GM23338 (cell line): ENCODE data around the gene ADAMTS13. TPM values are rescaled to one million over a fixed set of nuclear protein-coding genes. Genes with fewer than 3 reads are reported as not detected.

Source experiments
- ATAC-seq: fragments of 200-7000 bp; cut with Tn5 transposase; 3 replicates; pipeline ENCODE4 v1.9.1; 2020
- DNase-seq: peaks from one replicate; pipeline ENCODE4 v3.0.0-alpha.2; 2015; ENCODE audit warnings: low spot score
- H2AFZ ChIP-seq: fragments of 200-600 bp; sonication (generic); 2 replicates; pipeline ENCODE4 v1.8.0; 2016; ENCODE audit warnings: antibody characterized with exemption, mild to moderate bottlenecking, moderate library complexity
- H3F3A ChIP-seq: fragments of 200-600 bp; sonication (generic); replicated peaks from 2 replicates; pipeline ENCODE4 v1.8.0; 2017; ENCODE audit warnings: antibody characterized with exemption, mixed run types, low read depth
- H3K27ac ChIP-seq: fragments of 200-600 bp; sonication (generic); 2 replicates; pipeline ENCODE4 v1.6.1; 2016; ENCODE audit warnings: low read depth
- H3K27me3 ChIP-seq: fragments of 200-600 bp; sonication (generic); 2 replicates; pipeline ENCODE4 v1.8.0; 2016; ENCODE audit warnings: mild to moderate bottlenecking, mixed run types, moderate library complexity; ENCODE audit not compliant: insufficient read depth
- H3K36me3 ChIP-seq: fragments of 200-600 bp; sonication (generic); 2 replicates; pipeline ENCODE4 v1.8.0; 2016; ENCODE audit warnings: mild to moderate bottlenecking; ENCODE audit not compliant: insufficient read depth
- H3K4me1 ChIP-seq: fragments of 200-600 bp; sonication (generic); 2 replicates; pipeline ENCODE4 v1.8.0; 2016; ENCODE audit warnings: mild to moderate bottlenecking, moderate library complexity; ENCODE audit not compliant: insufficient read depth
- H3K4me2 ChIP-seq: fragments of 200-600 bp; sonication (generic); 2 replicates; pipeline ENCODE4 v1.7.1; 2017; ENCODE audit warnings: mixed run types
- H3K4me3 ChIP-seq: fragments of 200-600 bp; sonication (generic); 2 replicates; pipeline ENCODE4 v1.6.1; 2016; ENCODE audit warnings: mixed run types
- H3K79me2 ChIP-seq: fragments of 200-600 bp; sonication (generic); replicated peaks from 2 replicates; pipeline ENCODE4 v1.8.0; 2017; ENCODE audit warnings: mild to moderate bottlenecking; ENCODE audit not compliant: insufficient read depth
- H3K9me2 ChIP-seq: fragments of 200-600 bp; sonication (generic); 2 replicates; pipeline ENCODE4 v1.8.0; 2017; ENCODE audit not compliant: insufficient read depth
- H4K20me1 ChIP-seq: fragments of 200-600 bp; sonication (generic); replicated peaks from 2 replicates; pipeline ENCODE4 v1.8.0; 2017; ENCODE audit warnings: mild to moderate bottlenecking; ENCODE audit not compliant: insufficient read depth
- H3K27ac Mint-ChIP-seq: 2 replicates; pipeline ENCODE4 v1.8.0; 2020; ENCODE audit warnings: inconsistent platforms, mild to moderate bottlenecking, moderate library complexity, mixed read lengths
- H3K27me3 Mint-ChIP-seq: 3 replicates; pipeline ENCODE4 v1.8.0; 2022; ENCODE audit warnings: low read depth, mild to moderate bottlenecking, moderate library complexity, mixed read lengths, inconsistent platforms; ENCODE audit not compliant: insufficient read depth, poor library complexity
- H3K36me3 Mint-ChIP-seq: 3 replicates; pipeline ENCODE4 v1.8.0; 2021; ENCODE audit warnings: low read depth, mild to moderate bottlenecking, inconsistent platforms, moderate library complexity, mixed read lengths
- H3K4me1 Mint-ChIP-seq: 3 replicates; pipeline ENCODE4 v1.8.0; 2020; ENCODE audit warnings: mild to moderate bottlenecking, inconsistent platforms, mixed read lengths
- H3K4me3 Mint-ChIP-seq: 3 replicates; pipeline ENCODE4 v1.8.0; 2021; ENCODE audit warnings: moderate library complexity, mild to moderate bottlenecking, inconsistent platforms, mixed read lengths
- H3K9me3 Mint-ChIP-seq: 3 replicates; pipeline ENCODE4 v1.8.0; 2020; ENCODE audit warnings: moderate library complexity, mild to moderate bottlenecking, inconsistent platforms, mixed read lengths
- CREB1 ChIP-seq: fragments of 250-450 bp; sonication (Bioruptor Pico); IDR thresholded peaks from 2 replicates; pipeline ENCODE4 v1.5.0; 2020; ENCODE audit warnings: low read depth, mild to moderate bottlenecking, moderate library complexity
- EZH2phosphoT487 ChIP-seq: fragments of 200-600 bp; sonication (generic); IDR thresholded peaks from one replicate; pipeline ENCODE4 v1.8.1; 2018; ENCODE audit warnings: antibody characterized with exemption; ENCODE audit not compliant: unreplicated experiment
- JUNB ChIP-seq: IDR thresholded peaks from one replicate; pipeline ENCODE4 v1.6.1; 2016; ENCODE audit warnings: antibody characterized with exemption; ENCODE audit not compliant: unreplicated experiment
- POLR2AphosphoS5 ChIP-seq: IDR thresholded peaks from 2 replicates; pipeline ENCODE4 v1.6.1; 2016; ENCODE audit warnings: antibody characterized with exemption, low read depth
- STAT1 ChIP-seq: IDR thresholded peaks from one replicate; pipeline ENCODE4 v1.6.1; 2016; ENCODE audit warnings: antibody characterized with exemption; ENCODE audit not compliant: unreplicated experiment
- ZNF331 ChIP-seq: fragments of 250-450 bp; sonication (Bioruptor Pico); IDR thresholded peaks from 2 replicates; pipeline ENCODE4 v1.5.0; 2020; ENCODE audit warnings: low read depth, mild to moderate bottlenecking, moderate library complexity
- polyA plus RNA-seq: library from polyadenylated mRNA; unstranded; fragments of >200 nt; fragmentation: Nextera tagmentation; extraction: Ambion mirVana; gene quantifications from 2 replicates; pipeline ENCODE4 v1.2.1, GENCODE V29; 2016
- total RNA-seq: library from RNA; depleted of rRNA; stranded (reverse); fragments of >200 nt; shearing (Covaris generic); gene quantifications from 2 replicates; pipeline ENCODE4 v1.2.3, GENCODE V29; 2014
- TF ChIP-seq, protein P1 (sequence below): IDR thresholded peaks from one replicate; pipeline ENCODE4 v1.6.1; 2018; ENCODE audit warnings: antibody characterized with exemption; ENCODE audit not compliant: unreplicated experiment
- TF ChIP-seq, protein P2 (sequence below): IDR thresholded peaks from 2 replicates; pipeline ENCODE4 v1.6.1; 2016; ENCODE audit warnings: antibody characterized with exemption
- TF ChIP-seq, protein P3 (sequence below): fragments of 250-450 bp; sonication (Bioruptor Pico); IDR thresholded peaks from 2 replicates; pipeline ENCODE4 v1.5.0; 2020; ENCODE audit warnings: mild to moderate bottlenecking, moderate library complexity

ADAMTS13 gene
- total and polyA plus RNA-seq, 2 experiments from 2014 or later: 6.0 TPM

DNA sequence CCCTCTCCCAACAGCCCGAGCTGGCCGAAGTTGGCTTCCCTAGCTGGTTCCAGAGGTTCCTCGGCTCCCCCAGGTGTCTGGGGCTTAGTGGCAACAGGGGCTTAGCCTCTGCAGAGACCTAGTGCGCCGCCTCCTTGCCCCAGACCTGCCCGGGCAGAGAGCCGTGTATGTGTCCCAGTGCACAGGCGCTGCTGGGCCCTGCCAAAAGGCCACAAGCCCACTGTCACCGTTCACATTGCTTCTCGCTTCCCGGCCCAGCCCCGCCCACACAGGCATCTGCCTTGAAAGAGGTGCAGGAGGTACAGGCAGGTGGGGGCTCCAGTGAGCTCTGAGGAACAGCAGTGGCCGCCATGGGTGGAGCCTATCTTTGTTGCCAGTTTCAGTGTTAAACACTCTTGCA is 35.1 kb downstream of the ADAMTS13 start (continued):
- TF ChIP-seq, protein P1, sequence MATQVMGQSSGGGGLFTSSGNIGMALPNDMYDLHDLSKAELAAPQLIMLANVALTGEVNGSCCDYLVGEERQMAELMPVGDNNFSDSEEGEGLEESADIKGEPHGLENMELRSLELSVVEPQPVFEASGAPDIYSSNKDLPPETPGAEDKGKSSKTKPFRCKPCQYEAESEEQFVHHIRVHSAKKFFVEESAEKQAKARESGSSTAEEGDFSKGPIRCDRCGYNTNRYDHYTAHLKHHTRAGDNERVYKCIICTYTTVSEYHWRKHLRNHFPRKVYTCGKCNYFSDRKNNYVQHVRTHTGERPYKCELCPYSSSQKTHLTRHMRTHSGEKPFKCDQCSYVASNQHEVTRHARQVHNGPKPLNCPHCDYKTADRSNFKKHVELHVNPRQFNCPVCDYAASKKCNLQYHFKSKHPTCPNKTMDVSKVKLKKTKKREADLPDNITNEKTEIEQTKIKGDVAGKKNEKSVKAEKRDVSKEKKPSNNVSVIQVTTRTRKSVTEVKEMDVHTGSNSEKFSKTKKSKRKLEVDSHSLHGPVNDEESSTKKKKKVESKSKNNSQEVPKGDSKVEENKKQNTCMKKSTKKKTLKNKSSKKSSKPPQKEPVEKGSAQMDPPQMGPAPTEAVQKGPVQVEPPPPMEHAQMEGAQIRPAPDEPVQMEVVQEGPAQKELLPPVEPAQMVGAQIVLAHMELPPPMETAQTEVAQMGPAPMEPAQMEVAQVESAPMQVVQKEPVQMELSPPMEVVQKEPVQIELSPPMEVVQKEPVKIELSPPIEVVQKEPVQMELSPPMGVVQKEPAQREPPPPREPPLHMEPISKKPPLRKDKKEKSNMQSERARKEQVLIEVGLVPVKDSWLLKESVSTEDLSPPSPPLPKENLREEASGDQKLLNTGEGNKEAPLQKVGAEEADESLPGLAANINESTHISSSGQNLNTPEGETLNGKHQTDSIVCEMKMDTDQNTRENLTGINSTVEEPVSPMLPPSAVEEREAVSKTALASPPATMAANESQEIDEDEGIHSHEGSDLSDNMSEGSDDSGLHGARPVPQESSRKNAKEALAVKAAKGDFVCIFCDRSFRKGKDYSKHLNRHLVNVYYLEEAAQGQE: no peak
- TF ChIP-seq JUNB: no peak
- TF ChIP-seq, protein P2, sequence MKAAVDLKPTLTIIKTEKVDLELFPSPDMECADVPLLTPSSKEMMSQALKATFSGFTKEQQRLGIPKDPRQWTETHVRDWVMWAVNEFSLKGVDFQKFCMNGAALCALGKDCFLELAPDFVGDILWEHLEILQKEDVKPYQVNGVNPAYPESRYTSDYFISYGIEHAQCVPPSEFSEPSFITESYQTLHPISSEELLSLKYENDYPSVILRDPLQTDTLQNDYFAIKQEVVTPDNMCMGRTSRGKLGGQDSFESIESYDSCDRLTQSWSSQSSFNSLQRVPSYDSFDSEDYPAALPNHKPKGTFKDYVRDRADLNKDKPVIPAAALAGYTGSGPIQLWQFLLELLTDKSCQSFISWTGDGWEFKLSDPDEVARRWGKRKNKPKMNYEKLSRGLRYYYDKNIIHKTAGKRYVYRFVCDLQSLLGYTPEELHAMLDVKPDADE: no peak
- no peak for TF ChIP-seq ZNF331 (CRISPR knock-in tag)
- no peak for TF ChIP-seq CREB1 (CRISPR knock-in tag)

DNA sequence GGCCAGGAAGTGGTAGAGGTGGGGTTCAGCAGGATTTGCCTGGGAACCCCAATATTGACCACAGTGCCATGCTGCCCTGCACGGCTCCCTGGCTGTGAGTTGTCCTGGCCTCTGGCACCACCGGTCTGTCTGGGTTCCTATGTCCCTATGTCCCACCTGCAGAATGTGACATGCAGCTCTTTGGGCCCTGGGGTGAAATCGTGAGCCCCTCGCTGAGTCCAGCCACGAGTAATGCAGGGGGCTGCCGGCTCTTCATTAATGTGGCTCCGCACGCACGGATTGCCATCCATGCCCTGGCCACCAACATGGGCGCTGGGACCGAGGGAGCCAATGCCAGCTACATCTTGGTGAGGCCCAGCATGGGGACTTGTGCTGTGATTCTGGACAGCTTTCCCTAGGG is 35.6 kb downstream of the ADAMTS13 start:
- H4K20me1 ChIP-seq: no peaks in the 10 kb centered on the region
- H3K4me3 Mint-ChIP-seq: no peak overlapping the region
- no peaks in the 10 kb centered on the region for H3K9me2 ChIP-seq
- H3K79me2 ChIP-seq: peaks cover 13% of the 10 kb centered on the region; the same call in 1 of the 2 replicates
- no peaks in the 10 kb centered on the region for H3K36me3 ChIP-seq
- H3K27ac Mint-ChIP-seq: no peak overlapping the region
- no peaks in the 10 kb centered on the region for H3K36me3 Mint-ChIP-seq
- H2AFZ ChIP-seq: no peak overlapping the region
- H3K4me1 ChIP-seq: peaks cover 15% of the 10 kb centered on the region; the same call in 1 of the 2 replicates
- H3K4me3 ChIP-seq: no peak overlapping the region
- ATAC-seq (no peak), DNase-seq (no peak)
- no peak for TF ChIP-seq POLR2AphosphoS5
- TF ChIP-seq STAT1: no peak
- TF ChIP-seq, protein P3, sequence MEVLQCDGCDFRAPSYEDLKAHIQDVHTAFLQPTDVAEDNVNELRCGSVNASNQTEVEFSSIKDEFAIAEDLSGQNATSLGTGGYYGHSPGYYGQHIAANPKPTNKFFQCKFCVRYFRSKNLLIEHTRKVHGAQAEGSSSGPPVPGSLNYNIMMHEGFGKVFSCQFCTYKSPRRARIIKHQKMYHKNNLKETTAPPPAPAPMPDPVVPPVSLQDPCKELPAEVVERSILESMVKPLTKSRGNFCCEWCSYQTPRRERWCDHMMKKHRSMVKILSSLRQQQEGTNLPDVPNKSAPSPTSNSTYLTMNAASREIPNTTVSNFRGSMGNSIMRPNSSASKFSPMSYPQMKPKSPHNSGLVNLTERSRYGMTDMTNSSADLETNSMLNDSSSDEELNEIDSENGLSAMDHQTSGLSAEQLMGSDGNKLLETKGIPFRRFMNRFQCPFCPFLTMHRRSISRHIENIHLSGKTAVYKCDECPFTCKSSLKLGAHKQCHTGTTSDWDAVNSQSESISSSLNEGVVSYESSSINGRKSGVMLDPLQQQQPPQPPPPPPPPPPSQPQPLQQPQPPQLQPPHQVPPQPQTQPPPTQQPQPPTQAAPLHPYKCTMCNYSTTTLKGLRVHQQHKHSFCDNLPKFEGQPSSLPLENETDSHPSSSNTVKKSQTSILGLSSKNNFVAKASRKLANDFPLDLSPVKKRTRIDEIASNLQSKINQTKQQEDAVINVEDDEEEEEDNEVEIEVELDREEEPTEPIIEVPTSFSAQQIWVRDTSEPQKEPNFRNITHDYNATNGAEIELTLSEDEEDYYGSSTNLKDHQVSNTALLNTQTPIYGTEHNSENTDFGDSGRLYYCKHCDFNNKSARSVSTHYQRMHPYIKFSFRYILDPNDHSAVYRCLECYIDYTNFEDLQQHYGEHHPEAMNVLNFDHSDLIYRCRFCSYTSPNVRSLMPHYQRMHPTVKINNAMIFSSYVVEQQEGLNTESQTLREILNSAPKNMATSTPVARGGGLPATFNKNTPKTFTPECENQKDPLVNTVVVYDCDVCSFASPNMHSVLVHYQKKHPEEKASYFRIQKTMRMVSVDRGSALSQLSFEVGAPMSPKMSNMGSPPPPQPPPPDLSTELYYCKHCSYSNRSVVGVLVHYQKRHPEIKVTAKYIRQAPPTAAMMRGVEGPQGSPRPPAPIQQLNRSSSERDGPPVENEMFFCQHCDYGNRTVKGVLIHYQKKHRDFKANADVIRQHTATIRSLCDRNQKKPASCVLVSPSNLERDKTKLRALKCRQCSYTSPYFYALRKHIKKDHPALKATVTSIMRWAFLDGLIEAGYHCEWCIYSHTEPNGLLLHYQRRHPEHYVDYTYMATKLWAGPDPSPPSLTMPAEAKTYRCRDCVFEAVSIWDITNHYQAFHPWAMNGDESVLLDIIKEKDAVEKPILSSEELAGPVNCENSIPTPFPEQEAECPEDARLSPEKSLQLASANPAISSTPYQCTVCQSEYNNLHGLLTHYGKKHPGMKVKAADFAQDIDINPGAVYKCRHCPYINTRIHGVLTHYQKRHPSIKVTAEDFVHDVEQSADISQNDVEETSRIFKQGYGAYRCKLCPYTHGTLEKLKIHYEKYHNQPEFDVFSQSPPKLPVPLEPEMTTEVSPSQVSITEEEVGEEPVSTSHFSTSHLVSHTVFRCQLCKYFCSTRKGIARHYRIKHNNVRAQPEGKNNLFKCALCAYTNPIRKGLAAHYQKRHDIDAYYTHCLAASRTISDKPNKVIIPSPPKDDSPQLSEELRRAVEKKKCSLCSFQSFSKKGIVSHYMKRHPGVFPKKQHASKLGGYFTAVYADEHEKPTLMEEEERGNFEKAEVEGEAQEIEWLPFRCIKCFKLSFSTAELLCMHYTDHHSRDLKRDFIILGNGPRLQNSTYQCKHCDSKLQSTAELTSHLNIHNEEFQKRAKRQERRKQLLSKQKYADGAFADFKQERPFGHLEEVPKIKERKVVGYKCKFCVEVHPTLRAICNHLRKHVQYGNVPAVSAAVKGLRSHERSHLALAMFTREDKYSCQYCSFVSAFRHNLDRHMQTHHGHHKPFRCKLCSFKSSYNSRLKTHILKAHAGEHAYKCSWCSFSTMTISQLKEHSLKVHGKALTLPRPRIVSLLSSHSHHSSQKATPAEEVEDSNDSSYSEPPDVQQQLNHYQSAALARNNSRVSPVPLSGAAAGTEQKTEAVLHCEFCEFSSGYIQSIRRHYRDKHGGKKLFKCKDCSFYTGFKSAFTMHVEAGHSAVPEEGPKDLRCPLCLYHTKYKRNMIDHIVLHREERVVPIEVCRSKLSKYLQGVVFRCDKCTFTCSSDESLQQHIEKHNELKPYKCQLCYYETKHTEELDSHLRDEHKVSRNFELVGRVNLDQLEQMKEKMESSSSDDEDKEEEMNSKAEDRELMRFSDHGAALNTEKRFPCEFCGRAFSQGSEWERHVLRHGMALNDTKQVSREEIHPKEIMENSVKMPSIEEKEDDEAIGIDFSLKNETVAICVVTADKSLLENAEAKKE (CRISPR knock-in tag): no peak
- no peak for TF ChIP-seq EZH2phosphoT487
- TF ChIP-seq JUNB: no peak
- TF ChIP-seq, protein P2: no peak
- H3K27me3 ChIP-seq: no peaks in the 10 kb centered on the region
- no peaks in the 10 kb centered on the region for H3K9me3 Mint-ChIP-seq
- H3K4me1 Mint-ChIP-seq: peaks cover 14% of the 10 kb centered on the region
- H3K27ac ChIP-seq: no peak overlapping the region
- H3F3A ChIP-seq: 0 out of 2 replicates have a peak, but pooled peaks cover 5% of the 10 kb centered on the region
- peaks cover 12% of the 10 kb centered on the region for H3K27me3 Mint-ChIP-seq
- H3K4me2 ChIP-seq: no peak overlapping the region
